Calu3 (cell line): ENCODE measurements around the gene ERN1. TPM values are rescaled to one million over a fixed set of nuclear protein-coding genes. Genes with fewer than 3 reads are reported as not detected.
A peak's percentile ranks its signal among the peaks of the same experiment; 100 is the strongest.

Experiments
- BruUV-seq: library from RNA; stranded (reverse); fragments of 400-500 nt; replicated peaks from 2 replicates; lab custom pipeline; 2021; lab: Mats Ljungman, UMichigan
- CTCF ChIA-PET: fragments of 300-600 bp; sonication (Branson Sonifier 250); formaldehyde crosslinking; loops from one replicate; lab custom pipeline; 2022; ENCODE audit warnings: antibody characterized with exemption; lab: Charles Lee
- DNase-seq: peaks from one replicate; pipeline ENCODE4 v3.0.0; 2022
- H3K27ac Mint-ChIP-seq: one replicate; pipeline ENCODE4 v1.8.0; 2022; ENCODE audit warnings: mixed read lengths; ENCODE audit not compliant: unreplicated experiment
- H3K27me3 Mint-ChIP-seq: one replicate; pipeline ENCODE4 v1.8.0; 2022; ENCODE audit warnings: mixed read lengths; ENCODE audit not compliant: unreplicated experiment
- H3K36me3 Mint-ChIP-seq: one replicate; pipeline ENCODE4 v1.8.0; 2022; ENCODE audit warnings: mild to moderate bottlenecking, moderate library complexity, mixed read lengths; ENCODE audit not compliant: insufficient read depth, unreplicated experiment
- H3K4me1 Mint-ChIP-seq: one replicate; pipeline ENCODE4 v1.8.0; 2022; ENCODE audit warnings: mild to moderate bottlenecking, low read depth, mixed read lengths; ENCODE audit not compliant: unreplicated experiment
- H3K4me3 Mint-ChIP-seq: one replicate; pipeline ENCODE4 v1.8.0; 2022; ENCODE audit warnings: mild to moderate bottlenecking, low read depth, moderate library complexity, mixed read lengths; ENCODE audit not compliant: unreplicated experiment
- H3K9me3 Mint-ChIP-seq: one replicate; pipeline ENCODE4 v1.8.0; 2022; ENCODE audit warnings: low read depth, mixed read lengths; ENCODE audit not compliant: unreplicated experiment
- CTCF ChIP-seq: fragments of 200-600 bp; IDR thresholded peaks from one replicate; pipeline ENCODE4 v1.8.0; 2022; ENCODE audit warnings: antibody characterized with exemption; ENCODE audit not compliant: unreplicated experiment
- intact Hi-C: fragments of 100-400 bp; cut with micrococcal nuclease; formaldehyde crosslinking; loops from one replicate; pipeline ENCODE4 v1.10.0; 2022; ENCODE audit not compliant: unreplicated experiment
- total RNA-seq: library from RNA; stranded (reverse); gene quantifications from 2 replicates; pipeline ENCODE4 v1.2.3, GENCODE V29; 2022

ERN1 gene
- total RNA-seq, 1 experiment from 2014 or later = 16.5 TPM

GRCh38 chr17:64115822-64116534 is 14.0 kb downstream of the ERN1 start:
- CTCF ChIA-PET = no interaction called here
- no TSS peak for BruUV-seq
- no peak for TF ChIP-seq CTCF
- Mint-ChIP-seq H3K4me3 (no peak overlapping the region), H3K27me3 (no peaks in the 10 kb centered on the region), H3K27ac (peak overlapping the region; percentile 64), H3K4me1 (peaks cover 16% of the 10 kb centered on the region), H3K9me3 (no peaks in the 10 kb centered on the region), H3K36me3 (peaks cover 6% of the 10 kb centered on the region)
- intact Hi-C loops = no loop called here
- no peak for DNase-seq

- peaks cover 16% of the 10 kb centered on the region for H3K4me1 Mint-ChIP-seq
- no peak for TF ChIP-seq CTCF
- peaks cover 6% of the 10 kb centered on the region for H3K36me3 Mint-ChIP-seq
- intact Hi-C loops = no loop called here
- H3K9me3 Mint-ChIP-seq = no peaks in the 10 kb centered on the region
- BruUV-seq = no TSS peak
- no peak for DNase-seq
- H3K27me3 Mint-ChIP-seq = no peaks in the 10 kb centered on the region
- H3K4me3 Mint-ChIP-seq = no peak overlapping the region
- CTCF ChIA-PET = interaction anchor here (0.5 kb wide), 1 partner anchor 81 kb away, joined by 4 read pairs; no protein-coding TSS in a partner anchor
- no peak overlapping the region for H3K27ac Mint-ChIP-seq
Measured at GRCh38 chr17:64115043-64115698, 14.8 kb downstream of the ERN1 start.

GRCh38 chr17:64113006-64113405 is 16.9 kb downstream of the ERN1 start:
- TF ChIP-seq CTCF = no peak
- Mint-ChIP-seq H3K27ac (no peak overlapping the region), H3K36me3 (peaks cover 6% of the 10 kb centered on the region), H3K4me3 (no peak overlapping the region), H3K4me1 (peaks cover 16% of the 10 kb centered on the region), H3K9me3 (no peaks in the 10 kb centered on the region), H3K27me3 (no peaks in the 10 kb centered on the region)
- intact Hi-C loops = no loop called here
- BruUV-seq = no TSS peak
- no peak for DNase-seq
- CTCF ChIA-PET = no interaction called here

- Mint-ChIP-seq H3K36me3 (peaks cover 6% of the 10 kb centered on the region), H3K4me1 (peaks cover 28% of the 10 kb centered on the region), H3K9me3 (no peaks in the 10 kb centered on the region), H3K4me3 (no peak overlapping the region), H3K27me3 (no peaks in the 10 kb centered on the region), H3K27ac (no peak overlapping the region)
- CTCF ChIA-PET = no interaction called here
- no peak for TF ChIP-seq CTCF
- DNase-seq = no peak
- no TSS peak for BruUV-seq
- intact Hi-C loops = no loop called here
Measured at GRCh38 chr17:64111831-64112230, 18.1 kb downstream of the ERN1 start.
